Muscle layer of colon (tissue), 2 donors: ENCODE results near the gene MCTS1.

Experiments
- H3K27ac ChIP-seq: one replicate; pipeline ENCODE4 v1.7.0; 2013; ENCODE audit warnings: low read depth, mild to moderate bottlenecking, low read length, moderate library complexity
- H3K27me3 ChIP-seq, 2 donors: one replicate each; pipeline ENCODE4 v1.7.0; 2013; ENCODE audit warnings: low read length in 2 of 2, mild to moderate bottlenecking in 2 of 2; ENCODE audit not compliant: insufficient read depth in 2 of 2, control insufficient read depth in 1 of 2
- H3K36me3 ChIP-seq: one replicate; pipeline ENCODE4 v1.7.0; 2013; ENCODE audit warnings: mild to moderate bottlenecking, low read length; ENCODE audit not compliant: insufficient read depth
- H3K4me1 ChIP-seq: one replicate; pipeline ENCODE4 v1.7.0; 2013; ENCODE audit warnings: mild to moderate bottlenecking, low read length; ENCODE audit not compliant: insufficient read depth
- H3K4me3 ChIP-seq, 2 donors: one replicate each; pipeline ENCODE4 v1.7.0; 2013; ENCODE audit warnings: low read length in 2 of 2, low read depth in 1 of 2, mild to moderate bottlenecking in 1 of 2, moderate library complexity in 1 of 2
- H3K9ac ChIP-seq: one replicate; pipeline ENCODE4 v1.7.0; 2013; ENCODE audit warnings: low read length
- H3K9me3 ChIP-seq: one replicate; pipeline ENCODE4 v1.7.0; 2013; ENCODE audit warnings: mild to moderate bottlenecking, low read length
- donor health status: abdominal sarcoma.
- donor health status: Adenocarcinoma of cecum.

MCTS1 gene

DNA sequence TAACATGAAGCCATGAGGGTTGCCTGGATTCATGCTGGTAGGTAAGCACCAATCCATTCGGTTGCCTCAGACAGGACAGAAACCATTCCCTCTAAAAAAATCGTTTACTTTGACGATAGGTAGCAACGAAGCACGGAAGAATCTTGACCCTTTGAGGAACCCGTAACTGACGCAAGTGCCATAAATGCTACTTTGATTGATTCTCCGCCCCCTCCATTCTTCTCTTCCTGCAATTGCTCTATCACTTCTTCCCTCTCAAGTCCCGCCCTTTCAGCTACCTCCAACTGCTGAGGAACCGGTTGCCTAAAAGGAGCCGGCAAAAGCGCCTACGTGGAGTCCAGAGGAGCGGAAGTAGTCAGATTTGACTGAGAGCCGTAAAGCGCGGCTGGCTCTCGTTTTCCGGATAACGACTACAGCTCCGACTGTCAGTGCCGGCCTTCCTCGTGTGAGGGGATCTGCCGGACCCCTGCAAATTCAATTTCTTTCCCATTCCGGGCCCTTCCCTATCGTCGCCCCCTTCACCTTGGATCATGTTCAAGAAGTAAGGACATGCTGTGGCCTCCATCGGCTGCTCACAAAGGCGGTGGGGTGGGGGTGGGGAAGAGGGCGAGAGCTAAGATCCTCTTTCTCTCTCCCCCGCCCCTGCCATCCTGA lies at the start of gene MCTS1:
MCTS1 (plus strand) TSS at position 395 of the 654 bp plus-strand sequence; CDS start at position 531, 136 bp downstream.
- H3K4me1 ChIP-seq, result peaks cover 4% of the 10 kb centered on the region
- peaks cover 3% of the 10 kb centered on the region for H3K36me3 ChIP-seq

DNA sequence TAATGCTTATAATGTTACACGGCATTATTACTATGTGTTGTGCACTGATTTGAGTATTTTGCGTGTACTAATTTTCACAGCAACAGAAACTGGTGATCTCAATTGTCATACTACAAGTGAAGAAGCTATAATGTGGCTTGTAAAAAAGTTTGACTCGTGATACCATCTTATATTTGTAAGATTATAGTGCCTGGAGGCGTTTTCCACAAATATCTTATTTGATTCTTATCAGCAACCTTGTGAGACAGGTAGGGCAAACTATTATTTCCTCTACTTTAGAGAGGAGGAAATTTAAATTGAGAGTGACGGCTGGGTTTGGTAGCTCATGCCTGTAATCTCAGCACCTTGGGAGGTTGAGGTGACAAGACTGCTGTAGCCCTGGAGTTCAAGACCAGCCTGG lies 47.6 kb upstream of the MCTS1 start:
- Histone ChIP-seq H3K9ac (no peak overlapping the region), H3K4me1 (no peaks in the 10 kb centered on the region), H3K27ac (no peak overlapping the region), H3K27me3 (no peaks in the 10 kb centered on the region), H3K9me3 (no peaks in the 10 kb centered on the region), H3K36me3 (no peaks in the 10 kb centered on the region), H3K4me3 (no peak overlapping the region)

More for the DNA sequence above, at the start of gene MCTS1:
- Histone ChIP-seq H3K27ac (peak within 1 kb of the TSS; percentile 8), H3K9me3 (no peaks in the 10 kb centered on the region), H3K9ac (peak within 1 kb of the TSS; percentile 62), H3K4me3 (peak within 1 kb of the TSS; percentile 3 to 58), H3K27me3 (no peaks in the 10 kb centered on the region)

DNA sequence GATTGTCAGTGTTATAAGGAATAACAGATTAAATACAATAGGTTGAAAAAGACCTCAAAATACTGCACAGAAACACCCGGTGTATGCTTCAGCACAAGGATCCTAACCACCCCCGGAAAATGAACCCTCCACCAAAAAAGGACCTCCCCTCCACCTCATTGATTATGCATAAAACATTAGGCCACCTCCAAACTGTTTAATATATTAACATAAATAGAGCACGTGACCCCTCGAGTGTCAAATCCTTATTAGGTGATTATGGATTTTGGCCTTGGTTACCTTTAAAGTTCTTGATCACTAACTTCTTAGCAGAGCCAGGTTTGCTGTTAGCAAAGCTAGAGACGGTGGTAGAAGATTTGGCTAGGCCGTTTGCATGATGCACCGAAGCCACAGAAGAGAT lies 44.1 kb upstream of the MCTS1 start:
- Histone ChIP-seq H3K9ac (peak overlapping the region; percentile 70), H3K4me3 (peak overlapping the region; percentile 24 to 82), H3K9me3 (no peaks in the 10 kb centered on the region), H3K27me3 (no peaks in the 10 kb centered on the region), H3K27ac (peak overlapping the region; percentile 92), H3K4me1 (no peaks in the 10 kb centered on the region), H3K36me3 (no peaks in the 10 kb centered on the region)

DNA sequence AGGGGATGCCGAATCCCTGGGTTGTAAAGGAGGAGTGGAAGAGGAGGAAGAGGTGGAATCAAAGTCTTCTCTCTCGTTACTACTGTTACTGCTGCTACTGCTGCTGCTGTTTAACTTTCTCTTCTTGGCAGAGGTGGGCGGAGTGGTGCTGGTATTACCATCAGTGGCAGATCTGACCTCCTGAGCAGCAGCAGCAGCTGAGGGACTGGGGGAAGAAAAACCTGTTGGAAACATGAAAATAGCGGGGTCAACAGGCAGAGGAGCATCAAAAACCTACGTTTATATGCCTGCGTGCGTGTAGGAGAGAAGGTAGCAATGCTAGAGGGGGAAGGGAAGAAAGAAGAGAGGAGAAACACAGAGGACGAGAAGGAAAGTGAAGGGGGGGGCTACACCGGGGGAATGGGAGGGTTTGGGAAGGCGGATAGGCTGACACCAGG lies 43.5 kb upstream of the MCTS1 start:
- Histone ChIP-seq H3K9ac (peak overlapping the region; percentile 70), H3K4me3 (peak overlapping the region; percentile 54 to 82), H3K27ac (peak overlapping the region; percentile 92), H3K4me1 (no peaks in the 10 kb centered on the region), H3K36me3 (no peaks in the 10 kb centered on the region), H3K9me3 (no peaks in the 10 kb centered on the region), H3K27me3 (no peaks in the 10 kb centered on the region)

DNA sequence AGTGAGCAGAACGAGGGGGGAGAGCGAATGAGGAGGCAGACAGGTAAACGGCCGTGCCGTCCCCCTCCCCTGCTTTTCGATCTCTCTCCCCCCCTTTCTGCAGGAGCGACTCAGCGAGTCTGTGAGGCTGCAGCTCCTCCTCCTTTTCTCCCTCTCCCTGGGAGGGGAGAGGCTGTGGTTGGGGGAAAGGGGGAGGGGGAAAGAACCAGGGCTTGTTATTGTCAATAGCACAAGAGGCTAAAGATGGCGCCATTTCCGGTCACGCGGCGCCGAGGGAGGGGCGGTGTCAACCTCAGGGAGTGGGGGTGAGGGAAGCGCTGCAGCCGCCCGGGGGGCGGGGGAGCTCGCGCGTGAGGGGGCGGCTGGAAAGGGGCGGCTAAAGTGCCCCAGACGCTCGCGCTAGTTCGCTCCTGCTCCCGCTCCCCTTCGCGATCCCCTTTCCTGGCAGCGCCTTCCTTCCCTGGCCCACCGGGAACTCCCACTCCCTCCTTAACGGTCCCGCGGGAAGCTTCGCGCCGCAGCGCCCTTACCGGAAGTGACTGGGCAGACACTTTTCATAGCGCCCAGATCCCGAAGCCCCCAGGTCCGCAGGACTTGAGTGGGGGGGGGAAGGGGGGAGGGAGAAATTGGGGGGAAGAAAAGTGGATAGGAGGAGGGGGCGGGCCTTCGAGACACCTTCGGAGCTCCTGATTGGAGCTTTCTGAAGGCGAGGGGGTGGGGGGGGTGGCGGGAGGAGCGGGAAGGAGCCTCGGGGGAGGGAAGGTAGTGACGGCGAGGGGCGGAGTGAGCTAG lies 42.9 kb upstream of the MCTS1 start, which contains the start of gene CUL4B:
CUL4B (minus strand) TSS at position 121 of the 792 bp plus-strand sequence. CDS start 324 bp downstream, outside the sequence.
- no peaks in the 10 kb centered on the region for H3K36me3 ChIP-seq
- no peaks in the 10 kb centered on the region for H3K4me1 ChIP-seq
- peak within 1 kb of the TSS; percentile 54 to 82 for H3K4me3 ChIP-seq
- peak within 1 kb of the TSS; percentile 72 for H3K9ac ChIP-seq
- H3K9me3 ChIP-seq, result no peaks in the 10 kb centered on the region
- H3K27me3 ChIP-seq, result no peaks in the 10 kb centered on the region
- peak within 1 kb of the TSS; percentile 92 for H3K27ac ChIP-seq

GRCh38 chrX:120561634-120562568 lies 42.0 kb upstream of the MCTS1 start:
- Histone ChIP-seq H3K36me3 (no peaks in the 10 kb centered on the region), H3K9ac (peak overlapping the region; percentile 72), H3K27ac (peak overlapping the region; percentile 73), H3K27me3 (no peaks in the 10 kb centered on the region), H3K4me3 (peak overlapping the region; percentile 21 to 59), H3K9me3 (no peaks in the 10 kb centered on the region), H3K4me1 (no peaks in the 10 kb centered on the region)

DNA sequence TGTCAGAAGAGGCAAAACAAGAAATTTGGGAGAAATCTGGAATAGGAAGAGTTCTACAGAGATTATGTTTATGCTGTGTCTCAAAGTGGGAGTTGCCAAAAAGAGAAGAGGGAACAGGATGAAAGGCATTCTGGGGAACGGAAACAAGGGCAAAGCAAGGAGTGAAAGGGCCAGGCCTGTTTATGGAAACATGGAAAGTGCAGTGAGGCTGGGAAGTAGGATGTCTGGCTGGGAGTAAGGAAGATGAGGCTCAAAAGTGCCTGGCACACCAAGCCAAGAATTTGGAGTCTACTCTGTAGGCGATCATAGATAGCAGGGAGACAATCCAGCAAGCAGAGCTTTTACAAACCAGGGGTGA lies 41.4 kb upstream of the MCTS1 start:
- H3K4me3 ChIP-seq, result no peak overlapping the region
- no peaks in the 10 kb centered on the region for H3K36me3 ChIP-seq
- H3K27me3 ChIP-seq, result no peaks in the 10 kb centered on the region
- H3K4me1 ChIP-seq, result no peaks in the 10 kb centered on the region
- H3K27ac ChIP-seq, result peak overlapping the region; percentile 8
- no peak overlapping the region for H3K9ac ChIP-seq
- no peaks in the 10 kb centered on the region for H3K9me3 ChIP-seq

- Histone ChIP-seq H3K27ac (no peak overlapping the region), H3K27me3 (no peaks in the 10 kb centered on the region), H3K9ac (no peak overlapping the region), H3K36me3 (no peaks in the 10 kb centered on the region), H3K9me3 (no peaks in the 10 kb centered on the region), H3K4me3 (no peak overlapping the region), H3K4me1 (no peaks in the 10 kb centered on the region)
These were observed 39.0 kb upstream of the MCTS1 start for GRCh38 chrX:120564925-120565324.

DNA sequence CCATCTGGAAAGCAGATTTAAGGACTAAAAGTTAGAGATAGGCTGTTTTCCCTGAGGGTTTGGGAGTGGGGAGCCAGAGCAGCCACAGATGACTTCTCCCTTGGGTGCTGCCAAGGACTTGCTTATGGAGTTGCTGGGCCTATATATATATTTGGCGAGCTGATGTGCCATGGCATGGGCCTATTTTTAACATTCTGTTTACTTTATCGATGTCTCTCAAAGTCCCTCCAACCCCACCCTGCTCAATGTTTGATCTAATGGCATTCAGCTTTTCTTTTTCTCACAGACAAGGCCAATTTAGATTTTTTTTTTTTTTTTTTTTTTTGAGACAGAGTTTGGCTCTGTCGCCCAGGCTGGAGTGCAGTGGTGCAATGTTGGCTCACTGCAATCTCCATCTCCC lies 37.1 kb upstream of the MCTS1 start:
- H3K27me3 ChIP-seq, result no peaks in the 10 kb centered on the region
- no peaks in the 10 kb centered on the region for H3K36me3 ChIP-seq
- no peak overlapping the region for H3K9ac ChIP-seq
- no peaks in the 10 kb centered on the region for H3K4me1 ChIP-seq
- H3K27ac ChIP-seq, result no peak overlapping the region
- no peaks in the 10 kb centered on the region for H3K9me3 ChIP-seq
- no peak overlapping the region for H3K4me3 ChIP-seq

GRCh38 chrX:120568035-120568434 lies 35.9 kb upstream of the MCTS1 start:
- no peaks in the 10 kb centered on the region for H3K36me3 ChIP-seq
- H3K27me3 ChIP-seq, result no peaks in the 10 kb centered on the region
- H3K9ac ChIP-seq, result no peak overlapping the region
- H3K4me1 ChIP-seq, result no peaks in the 10 kb centered on the region
- no peaks in the 10 kb centered on the region for H3K9me3 ChIP-seq
- no peak overlapping the region for H3K4me3 ChIP-seq
- no peak overlapping the region for H3K27ac ChIP-seq

DNA sequence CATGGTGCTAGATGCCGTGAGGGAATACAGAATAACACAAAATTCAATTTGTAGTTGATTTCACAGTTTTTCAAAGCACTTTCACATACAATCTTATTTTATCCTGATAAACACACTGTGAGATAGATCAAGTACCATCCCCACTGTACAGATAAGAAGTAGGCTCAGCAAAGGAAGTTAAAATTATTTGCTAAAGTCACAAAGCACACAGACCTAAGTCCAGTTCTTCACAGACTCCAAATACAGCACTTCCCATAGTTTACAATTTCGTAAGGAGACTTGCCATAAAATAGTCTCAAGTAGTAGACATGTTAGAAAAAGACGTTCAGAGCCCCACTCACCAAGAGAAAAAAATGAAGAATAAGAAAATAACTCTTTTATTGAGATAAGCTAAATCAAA lies 35.3 kb upstream of the MCTS1 start:
- no peaks in the 10 kb centered on the region for H3K36me3 ChIP-seq
- no peaks in the 10 kb centered on the region for H3K27me3 ChIP-seq
- H3K27ac ChIP-seq, result no peak overlapping the region
- no peaks in the 10 kb centered on the region for H3K4me1 ChIP-seq
- no peak overlapping the region for H3K4me3 ChIP-seq
- no peaks in the 10 kb centered on the region for H3K9me3 ChIP-seq
- no peak overlapping the region for H3K9ac ChIP-seq
